DND-41 (cell line): ENCODE data around the gene ARPP21.

ENCODE experiments used
- ATAC-seq: fragments of 200-7000 bp; cut with Tn5 transposase; 3 replicates; pipeline ENCODE4 v1.9.1; 2021; ENCODE audit warnings: low read depth; ENCODE audit not compliant: insufficient read depth
- DNase-seq: peaks from one replicate; pipeline ENCODE4 v3.0.0-alpha.2; 2020
- H2AFZ ChIP-seq: 2 replicates; pipeline ENCODE4 v1.6.0; 2012; ENCODE audit warnings: low read depth, low read length
- H3K27ac ChIP-seq: 2 replicates; pipeline ENCODE4 v1.5.1; 2012; ENCODE audit warnings: low read length, inconsistent platforms
- H3K27me3 ChIP-seq: fragments of 200-600 bp; sonication (generic); 2 replicates; pipeline ENCODE4 v1.6.0; 2012; ENCODE audit warnings: low read length, mild to moderate bottlenecking, inconsistent platforms; ENCODE audit not compliant: insufficient read depth, poor library complexity
- H3K36me3 ChIP-seq: 2 replicates; pipeline ENCODE4 v1.5.1; 2012; ENCODE audit warnings: low read length, inconsistent platforms; ENCODE audit not compliant: insufficient read depth
- H3K4me1 ChIP-seq: 2 replicates; pipeline ENCODE4 v1.5.1; 2012; ENCODE audit warnings: mild to moderate bottlenecking, low read length; ENCODE audit not compliant: insufficient read depth
- H3K4me2 ChIP-seq: 2 replicates; pipeline ENCODE4 v1.6.0; 2012; ENCODE audit warnings: mild to moderate bottlenecking, moderate library complexity, low read length, inconsistent platforms; ENCODE audit not compliant: insufficient read depth
- H3K4me3 ChIP-seq, 2 experiments: fragments of 200-600 bp in 1 of 2; shearing (Covaris generic) in 1 of 2; 2 replicates each; pipeline ENCODE4 v1.5.1; 2012 to 2016; ENCODE audit warnings: inconsistent platforms in 2 of 2, low read length in 2 of 2, mild to moderate bottlenecking in 2 of 2, low read depth in 1 of 2, moderate library complexity in 1 of 2
- H3K79me2 ChIP-seq: 2 replicates; pipeline ENCODE4 v1.6.0; 2012; ENCODE audit warnings: low read length, inconsistent platforms; ENCODE audit not compliant: insufficient read depth
- H3K9ac ChIP-seq: 2 replicates; pipeline ENCODE4 v1.6.0; 2012; ENCODE audit warnings: low read depth, mild to moderate bottlenecking, inconsistent platforms, low read length, moderate library complexity
- H3K9me3 ChIP-seq: 2 replicates; pipeline ENCODE4 v1.5.1; 2012; ENCODE audit warnings: low read length, moderate library complexity, mild to moderate bottlenecking, inconsistent platforms; ENCODE audit not compliant: insufficient read depth, severe bottlenecking
- H4K20me1 ChIP-seq: 2 replicates; pipeline ENCODE4 v1.6.0; 2012; ENCODE audit warnings: low read length; ENCODE audit not compliant: insufficient read depth
- EZH2 ChIP-seq: IDR thresholded peaks from 3 replicates; pipeline ENCODE4 v1.6.1; 2012; ENCODE audit warnings: borderline replicate concordance, low read depth, mild to moderate bottlenecking, moderate library complexity, low read length, inconsistent platforms; ENCODE audit not compliant: severe bottlenecking
- TF ChIP-seq, protein P1 (sequence below): IDR thresholded peaks from 2 replicates; pipeline ENCODE4 v1.5.1; 2012; ENCODE audit warnings: borderline replicate concordance, low read length, moderate library complexity, mild to moderate bottlenecking; ENCODE audit not compliant: poor library complexity, severe bottlenecking; ENCODE audit errors: extremely low read depth

Gene ARPP21

DNA sequence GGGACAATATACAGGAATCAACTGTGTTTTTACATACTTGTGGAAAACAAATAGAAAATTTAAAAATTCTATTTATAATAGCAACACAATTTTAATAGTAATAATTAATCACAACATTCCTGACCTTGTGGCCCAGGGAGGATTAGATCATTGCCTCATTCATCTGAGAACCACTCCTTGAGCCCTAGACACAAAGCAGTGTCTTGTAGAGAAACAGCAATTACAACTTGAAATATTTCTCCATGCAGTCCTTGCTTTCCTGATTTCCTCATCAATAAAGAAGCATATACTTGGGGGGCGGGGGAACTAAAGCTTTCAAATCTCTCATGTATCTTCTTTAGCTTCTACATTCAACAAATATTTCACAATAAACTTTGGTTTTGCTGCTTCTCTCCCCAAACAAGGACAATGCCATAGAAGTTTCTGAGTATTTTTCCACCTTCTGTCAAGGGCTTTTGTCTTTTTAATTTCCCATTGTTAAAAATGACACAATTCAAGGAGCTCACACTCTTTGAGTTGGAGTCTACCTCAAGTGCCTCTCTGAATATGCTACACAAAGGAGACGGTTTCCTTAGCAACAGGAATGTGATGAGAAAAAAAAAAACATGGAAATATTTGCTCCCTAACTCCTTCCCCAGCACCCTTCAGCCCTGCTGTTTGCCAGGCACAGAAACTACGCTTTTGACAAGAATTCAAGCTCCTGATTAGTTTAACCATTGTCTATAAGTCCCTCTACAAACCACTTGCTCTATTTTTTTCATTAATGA lies 118.8 kb downstream of the ARPP21 start:
- H2AFZ ChIP-seq = no peak overlapping the region
- no peaks in the 10 kb centered on the region for H3K9me3 ChIP-seq
- H3K27ac ChIP-seq = no peak overlapping the region
- H3K79me2 ChIP-seq = peaks cover 80% of the 10 kb centered on the region
- ATAC-seq (no peak), DNase-seq (no peak)
- no peak overlapping the region for H3K4me3 ChIP-seq
- H3K27me3 ChIP-seq = no peaks in the 10 kb centered on the region
- peaks cover 19% of the 10 kb centered on the region for H4K20me1 ChIP-seq
- H3K4me1 ChIP-seq = no peaks in the 10 kb centered on the region
- no peak overlapping the region for H3K9ac ChIP-seq
- H3K36me3 ChIP-seq = peaks cover 100% of the 10 kb centered on the region
- TF ChIP-seq EZH2 = no peak
- TF ChIP-seq, protein P1, sequence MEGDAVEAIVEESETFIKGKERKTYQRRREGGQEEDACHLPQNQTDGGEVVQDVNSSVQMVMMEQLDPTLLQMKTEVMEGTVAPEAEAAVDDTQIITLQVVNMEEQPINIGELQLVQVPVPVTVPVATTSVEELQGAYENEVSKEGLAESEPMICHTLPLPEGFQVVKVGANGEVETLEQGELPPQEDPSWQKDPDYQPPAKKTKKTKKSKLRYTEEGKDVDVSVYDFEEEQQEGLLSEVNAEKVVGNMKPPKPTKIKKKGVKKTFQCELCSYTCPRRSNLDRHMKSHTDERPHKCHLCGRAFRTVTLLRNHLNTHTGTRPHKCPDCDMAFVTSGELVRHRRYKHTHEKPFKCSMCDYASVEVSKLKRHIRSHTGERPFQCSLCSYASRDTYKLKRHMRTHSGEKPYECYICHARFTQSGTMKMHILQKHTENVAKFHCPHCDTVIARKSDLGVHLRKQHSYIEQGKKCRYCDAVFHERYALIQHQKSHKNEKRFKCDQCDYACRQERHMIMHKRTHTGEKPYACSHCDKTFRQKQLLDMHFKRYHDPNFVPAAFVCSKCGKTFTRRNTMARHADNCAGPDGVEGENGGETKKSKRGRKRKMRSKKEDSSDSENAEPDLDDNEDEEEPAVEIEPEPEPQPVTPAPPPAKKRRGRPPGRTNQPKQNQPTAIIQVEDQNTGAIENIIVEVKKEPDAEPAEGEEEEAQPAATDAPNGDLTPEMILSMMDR = no peak
- H3K4me2 ChIP-seq = no peak overlapping the region

DNA sequence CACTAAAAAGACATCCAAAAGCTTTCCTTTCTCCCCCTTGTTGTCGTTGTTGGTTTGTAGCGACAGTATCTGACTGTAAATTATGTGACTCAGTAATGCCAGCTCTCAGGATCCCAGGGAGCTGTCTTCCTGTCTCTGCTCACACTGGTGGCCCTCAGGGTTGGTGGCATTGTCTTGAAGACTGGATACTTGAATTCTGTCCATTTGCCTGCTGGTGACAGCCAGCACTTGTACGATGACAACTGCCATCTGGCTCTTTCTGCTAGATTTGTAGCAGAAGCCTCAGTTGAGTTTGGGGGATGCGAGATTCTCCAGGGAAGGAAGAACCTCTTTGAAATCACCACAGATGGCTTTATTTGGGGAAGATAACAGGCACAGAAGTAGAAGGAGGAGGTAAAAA lies 120.8 kb downstream of the ARPP21 start:
- Histone ChIP-seq H3K4me2 (no peak overlapping the region), H3K4me3 (no peak overlapping the region), H3K27ac (0 out of 2 replicates have a peak overlapping the region, but pooled peaks have one; percentile 12), H3K79me2 (peaks cover 70% of the 10 kb centered on the region), H2AFZ (no peak overlapping the region), H4K20me1 (peaks cover 22% of the 10 kb centered on the region), H3K36me3 (peaks cover 99% of the 10 kb centered on the region), H3K9ac (no peak overlapping the region), H3K4me1 (no peaks in the 10 kb centered on the region), H3K27me3 (no peaks in the 10 kb centered on the region), H3K9me3 (no peaks in the 10 kb centered on the region)
- DNase-seq (no peak), ATAC-seq (no peak)
- no peak for TF ChIP-seq EZH2
- TF ChIP-seq, protein P1 = no peak

DNA sequence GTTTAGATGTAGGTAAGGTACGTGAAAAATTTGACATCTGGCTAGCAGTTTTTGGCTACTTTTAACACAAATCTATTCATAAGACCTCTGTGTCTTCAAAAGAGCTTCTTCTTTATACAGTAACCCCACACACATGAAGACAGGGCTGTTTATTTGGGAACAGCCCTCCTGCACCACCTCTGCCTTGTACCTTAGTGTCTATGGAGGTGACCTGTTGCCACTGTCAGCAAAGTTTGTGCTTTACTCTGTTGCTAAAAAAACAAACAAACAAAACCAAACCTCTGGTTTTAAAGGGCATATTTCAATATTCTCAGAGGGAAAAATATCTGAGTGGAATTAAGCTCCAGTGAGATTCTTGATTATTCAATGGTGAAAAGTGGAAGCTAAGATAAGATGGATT lies 122.0 kb downstream of the ARPP21 start:
- no peak overlapping the region for H3K4me2 ChIP-seq
- no peaks in the 10 kb centered on the region for H3K9me3 ChIP-seq
- ATAC-seq = no peak

More for the DNA sequence above, 122.0 kb downstream of the ARPP21 start:
- H3K9ac ChIP-seq = no peak overlapping the region
- no peak for DNase-seq
- no peaks in the 10 kb centered on the region for H3K27me3 ChIP-seq
- H3K36me3 ChIP-seq = peaks cover 99% of the 10 kb centered on the region
- H3K4me3 ChIP-seq = no peak overlapping the region
- peaks cover 63% of the 10 kb centered on the region for H3K79me2 ChIP-seq
- H3K27ac ChIP-seq = no peak overlapping the region
- H4K20me1 ChIP-seq = peaks cover 19% of the 10 kb centered on the region
- H2AFZ ChIP-seq = no peak overlapping the region
- H3K4me1 ChIP-seq = no peaks in the 10 kb centered on the region
- TF ChIP-seq EZH2 = no peak
- TF ChIP-seq, protein P1 = no peak
